Activated CD4-positive, alpha-beta T cell treated with anti-CD3 and anti-CD28 coated beads, Interleukin-2, amount 50 U/mL, for 1 hour (primary cell): ENCODE data around the gene ANO7.

ENCODE experiments used
- DNase-seq: peaks from one replicate; pipeline ENCODE4 v3.0.0-alpha.2; 2020

Gene ANO7

GRCh38 chr2:241159116-241159515, 29.4 kb upstream of the ANO7 start:
- DNase-seq: no peak

- no peak for DNase-seq
Observed at GRCh38 chr2:241160318-241160717, 28.2 kb upstream of the ANO7 start.

GRCh38 chr2:241161646-241162281, 26.7 kb upstream of the ANO7 start:
- no peak for DNase-seq

GRCh38 chr2:241163601-241164118, 24.8 kb upstream of the ANO7 start:
- no peak for DNase-seq

GRCh38 chr2:241168366-241168765, 20.1 kb upstream of the ANO7 start:
- DNase-seq: no peak

- DNase-seq: no peak
Observed at GRCh38 chr2:241173557-241173956, 14.9 kb upstream of the ANO7 start.

GRCh38 chr2:241177526-241178334, 10.7 kb upstream of the ANO7 start:
- no peak for DNase-seq

- no peak for DNase-seq
Observed at GRCh38 chr2:241178961-241179360, 9.5 kb upstream of the ANO7 start.

GRCh38 chr2:241179899-241180298, 8.6 kb upstream of the ANO7 start:
- DNase-seq: no peak

- DNase-seq: no peak
Observed at GRCh38 chr2:241180495-241180894, 8.0 kb upstream of the ANO7 start.

- no peak for DNase-seq
Observed at GRCh38 chr2:241182126-241182525, 6.4 kb upstream of the ANO7 start.

GRCh38 chr2:241182531-241183133, 5.8 kb upstream of the ANO7 start:
- no peak for DNase-seq

GRCh38 chr2:241183221-241183620, 5.3 kb upstream of the ANO7 start:
- no peak for DNase-seq

- DNase-seq: no peak
Observed at GRCh38 chr2:241184901-241185300, 3.6 kb upstream of the ANO7 start.

GRCh38 chr2:241185961-241186360, 2.5 kb upstream of the ANO7 start:
- DNase-seq: no peak

GRCh38 chr2:241187101-241187917, 1.2 kb upstream of the ANO7 start:
- no peak for DNase-seq

- DNase-seq: no peak
Observed at GRCh38 chr2:241187918-241188234, 601 bp upstream of the ANO7 start.

- no peak for DNase-seq
Observed at GRCh38 chr2:241189093-241189855, 797 bp downstream of the ANO7 start.

GRCh38 chr2:241189856-241190201, 1.4 kb downstream of the ANO7 start:
- no peak for DNase-seq

- no peak for DNase-seq
Observed at GRCh38 chr2:241190291-241190981, 2.0 kb downstream of the ANO7 start.

- no peak for DNase-seq
Observed at GRCh38 chr2:241191081-241191480, 2.6 kb downstream of the ANO7 start.

- DNase-seq: no peak
Observed at GRCh38 chr2:241193271-241193670, 4.8 kb downstream of the ANO7 start.
